Upper lobe of left lung (tissue), 6 donors: Measurements from ENCODE around the gene RHBDL2. TPM values are rescaled to one million over a fixed set of nuclear protein-coding genes. Genes with fewer than 3 reads are reported as not detected.

Experiments
- ATAC-seq, 2 donors: fragments of 200-7000 bp; cut with Tn5 transposase; one replicate each; pipeline ENCODE4 v1.9.1; 2022; ENCODE audit warnings: mild to moderate bottlenecking in 2 of 2, moderate library complexity in 2 of 2; ENCODE audit not compliant: low FRiP score in 2 of 2
- DNase-seq, 2 donors: peaks; one replicate each; pipeline ENCODE4 v3.0.0-alpha.2; 2019 to 2020
- H3K27ac ChIP-seq, 4 donors: fragments of 200-600 bp; sonication (generic); one replicate each; pipeline ENCODE4 v1.5.1; 2016 to 2019
- H3K27me3 ChIP-seq, 4 donors: fragments of 200-600 bp; sonication (generic); one replicate each; pipeline ENCODE4 v1.5.1; 2017 to 2019
- H3K36me3 ChIP-seq, 4 donors: fragments of 200-600 bp; sonication (generic); one replicate each; pipeline ENCODE4 v1.5.1; 2016 to 2019
- H3K4me1 ChIP-seq, 4 donors: fragments of 200-600 bp; sonication (generic); one replicate each; pipeline ENCODE4 v1.5.1; 2018 to 2019
- H3K4me3 ChIP-seq, 4 donors: fragments of 200-600 bp; sonication (generic); one replicate each; pipeline ENCODE4 v1.5.1; 2017 to 2019; ENCODE audit warnings: mild to moderate bottlenecking in 2 of 4, moderate library complexity in 1 of 4
- H3K9me3 ChIP-seq, 4 donors: fragments of 200-600 bp; sonication (generic); one replicate each; pipeline ENCODE4 v1.5.1; 2018 to 2019
- CTCF ChIP-seq, 6 experiments: fragments of 450-650 bp in 4 of 6; fragments of 200-600 bp in 2 of 6; sonication (generic) in 2 of 6; IDR thresholded peaks; one replicate each; pipeline ENCODE4 v1.5.1; 2016 to 2019; ENCODE audit warnings: antibody characterized with exemption in 6 of 6
- EP300 ChIP-seq, 4 donors: sonication (generic); formaldehyde crosslinking; IDR thresholded peaks; one replicate each; pipeline ENCODE4 v1.5.1; 2017; ENCODE audit warnings: antibody characterized with exemption in 4 of 4, control low read depth in 2 of 4
- POLR2A ChIP-seq, 4 donors: fragments of 450-650 bp; IDR thresholded peaks; one replicate each; pipeline ENCODE4 v1.5.1; 2016 to 2017; ENCODE audit warnings: antibody characterized with exemption in 4 of 4, mild to moderate bottlenecking in 2 of 4
- POLR2AphosphoS5 ChIP-seq, 2 donors: sonication (generic); formaldehyde crosslinking; IDR thresholded peaks; one replicate each; pipeline ENCODE4 v1.5.1; 2017; ENCODE audit warnings: antibody characterized with exemption in 2 of 2
- WGBS, 2 donors: methylation state at CpG; one replicate each; pipeline ENCODE4 v1.1.5; 2017 to 2018; 5-methylcytosine and 5-hydroxymethylcytosine counted together
- total RNA-seq, 6 donors: library from RNA; depleted of rRNA in 4 of 6; stranded (reverse); fragments of >200 nt in 4 of 6; gene quantifications; one replicate each; pipeline versions ENCODE4 v1.1.0 to v1.2.1, GENCODE V29; 2016 to 2021
- donor health status: DM: no; HTN: no; CAD: no; lungs with moderate emphysema.
- donor health status: DM: no; HTN: yes; CAD: no; lungs with severe emphysema.

Gene RHBDL2
- total RNA-seq, 6 donors from 2014 or later = 0.43 to 7.8 (median 2.2) TPM

- TF ChIP-seq POLR2AphosphoS5 (IDR thresholded peaks at IDR 0.05) (no peak), POLR2A (IDR thresholded peaks at IDR 0.05) (no peak)
- Histone ChIP-seq H3K4me1 (peaks cover 13 to 17% (median 15%) of the 10 kb centered on the region in 4 donors), H3K36me3 (no peaks in the 10 kb centered on the region), H3K27me3 (no peaks in the 10 kb centered on the region), H3K27ac (no peak overlapping the region), H3K9me3 (no peaks in the 10 kb centered on the region), H3K4me3 (no peak overlapping the region)
- DNase-seq (no peak), ATAC-seq (no peak)
- 79 to 100% methylated on average over 2 of the region's 2 CpGs for WGBS, 2 donors
Observed at GRCh38 chr1:38875811-38876210, 65.8 kb downstream of the RHBDL2 start.

- ATAC-seq (peak; percentile 99), DNase-seq (peak; percentile 98 to 99)
- Histone ChIP-seq H3K27me3 (no peaks in the 10 kb centered on the region), H3K27ac (peak within 1 kb of the TSS; percentile 57 to 85 (median 66)), H3K9me3 (no peaks in the 10 kb centered on the region), H3K36me3 (no peaks in the 10 kb centered on the region), H3K4me3 (peak within 1 kb of the TSS; percentile 73 to 97 (median 84)), H3K4me1 (peaks cover 13 to 17% (median 15%) of the 10 kb centered on the region in 4 donors)
- TF ChIP-seq POLR2AphosphoS5 (IDR thresholded peaks at IDR 0.05) (peak; percentile 53 to 71), CTCF (IDR thresholded peaks at IDR 0.05) (peak in 4 of 6 experiments; percentile 51 to 77 (median 66)), POLR2A (IDR thresholded peaks at IDR 0.05) (peak in 2 of 4 donors; percentile 31 to 72), EP300 (IDR thresholded peaks at IDR 0.05) (no peak)
- 0 to 1% methylated on average over 9 to 25 of the region's 69 CpGs for whole genome bisulfite sequencing, 2 donors
Observed at GRCh38 chr1:38873027-38873969, 68.3 kb downstream of the RHBDL2 start, which contains the start of gene MYCBP. TSS of gene MYCBP (minus strand) at chr1:38873348. CDS start at chr1:38873305, 43 bp downstream.

GRCh38 chr1:38872401-38873026, 69.1 kb downstream of the RHBDL2 start:
- Histone ChIP-seq H3K4me3 (peak overlapping the region; percentile 71 to 97 (median 80)), H3K9me3 (no peaks in the 10 kb centered on the region), H3K27ac (peak overlapping the region; percentile 15 to 85 (median 66)), H3K36me3 (no peaks in the 10 kb centered on the region), H3K4me1 (peaks cover 13 to 17% (median 15%) of the 10 kb centered on the region in 4 donors), H3K27me3 (no peaks in the 10 kb centered on the region)
- ATAC-seq = peak in 1 of 2 donors; percentile 48
- DNase-seq = peak in 1 of 2 donors; percentile 26
- no peak for TF ChIP-seq POLR2AphosphoS5 (IDR thresholded peaks at IDR 0.05)
- no peak for TF ChIP-seq EP300 (IDR thresholded peaks at IDR 0.05)
- TF ChIP-seq POLR2A (IDR thresholded peaks at IDR 0.05) = no peak
- no peak for TF ChIP-seq CTCF (IDR thresholded peaks at IDR 0.05)
- 4 to 16% methylated on average over 5 to 25 of the region's 25 CpGs for WGBS, 2 donors

GRCh38 chr1:38870996-38871395, 70.6 kb downstream of the RHBDL2 start:
- Histone ChIP-seq H3K27ac (no peak overlapping the region), H3K27me3 (no peaks in the 10 kb centered on the region), H3K36me3 (peaks cover 0 to 7% (median 4%) of the 10 kb centered on the region in 4 donors), H3K9me3 (no peaks in the 10 kb centered on the region), H3K4me1 (peaks cover 13 to 17% (median 15%) of the 10 kb centered on the region in 4 donors), H3K4me3 (no peak overlapping the region)
- no peak for ATAC-seq
- no peak for DNase-seq
- WGBS, 2 donors = 93 to 94% methylated on average over 8 of the region's 8 CpGs
- no peak for TF ChIP-seq POLR2AphosphoS5 (IDR thresholded peaks at IDR 0.05)
- no peak for TF ChIP-seq CTCF (IDR thresholded peaks at IDR 0.05)
- TF ChIP-seq EP300 (IDR thresholded peaks at IDR 0.05) = no peak
- TF ChIP-seq POLR2A (IDR thresholded peaks at IDR 0.05) = no peak

- DNase-seq = no peak
- H3K4me3 ChIP-seq = no peak overlapping the region
- H3K36me3 ChIP-seq = peaks cover 0 to 13% (median 4%) of the 10 kb centered on the region in 4 donors
- no peak for ATAC-seq
- peaks cover 4 to 15% (median 7%) of the 10 kb centered on the region in 4 donors for H3K4me1 ChIP-seq
- no peaks in the 10 kb centered on the region for H3K27me3 ChIP-seq
- no peaks in the 10 kb centered on the region for H3K9me3 ChIP-seq
- WGBS, 2 donors = 87 to 88% methylated on average over 8 of the region's 8 CpGs
- no peak overlapping the region for H3K27ac ChIP-seq
- no peak for TF ChIP-seq CTCF (IDR thresholded peaks at IDR 0.05)
- TF ChIP-seq POLR2A (IDR thresholded peaks at IDR 0.05) = no peak
- TF ChIP-seq EP300 (IDR thresholded peaks at IDR 0.05) = no peak
- TF ChIP-seq POLR2AphosphoS5 (IDR thresholded peaks at IDR 0.05) = no peak
Observed at GRCh38 chr1:38867208-38867607, 74.4 kb downstream of the RHBDL2 start.
